Hepatocyte (in vitro differentiated cells): Measurements from ENCODE around the gene KRTAP10-5.

ENCODE experiments used
- EZH2 ChIP-seq: fragments of 200-600 bp; sonication (generic); IDR thresholded peaks from 2 replicates; pipeline ENCODE4 v1.6.1; 2016; ENCODE audit warnings: antibody characterized with exemption, mild to moderate bottlenecking, borderline replicate concordance
- EZH2phosphoT487 ChIP-seq: fragments of 200-600 bp; sonication (generic); IDR thresholded peaks from one replicate; pipeline ENCODE4 v1.6.1; 2018; ENCODE audit warnings: antibody characterized with exemption, mild to moderate bottlenecking, low read depth, moderate library complexity; ENCODE audit not compliant: unreplicated experiment, severe bottlenecking
- TF ChIP-seq, protein P1 (sequence below): fragments of 200-600 bp; sonication (generic); IDR thresholded peaks from 2 replicates; pipeline ENCODE4 v1.5.1; 2016; ENCODE audit warnings: antibody characterized with exemption, mild to moderate bottlenecking; ENCODE audit not compliant: poor library complexity

DNA sequence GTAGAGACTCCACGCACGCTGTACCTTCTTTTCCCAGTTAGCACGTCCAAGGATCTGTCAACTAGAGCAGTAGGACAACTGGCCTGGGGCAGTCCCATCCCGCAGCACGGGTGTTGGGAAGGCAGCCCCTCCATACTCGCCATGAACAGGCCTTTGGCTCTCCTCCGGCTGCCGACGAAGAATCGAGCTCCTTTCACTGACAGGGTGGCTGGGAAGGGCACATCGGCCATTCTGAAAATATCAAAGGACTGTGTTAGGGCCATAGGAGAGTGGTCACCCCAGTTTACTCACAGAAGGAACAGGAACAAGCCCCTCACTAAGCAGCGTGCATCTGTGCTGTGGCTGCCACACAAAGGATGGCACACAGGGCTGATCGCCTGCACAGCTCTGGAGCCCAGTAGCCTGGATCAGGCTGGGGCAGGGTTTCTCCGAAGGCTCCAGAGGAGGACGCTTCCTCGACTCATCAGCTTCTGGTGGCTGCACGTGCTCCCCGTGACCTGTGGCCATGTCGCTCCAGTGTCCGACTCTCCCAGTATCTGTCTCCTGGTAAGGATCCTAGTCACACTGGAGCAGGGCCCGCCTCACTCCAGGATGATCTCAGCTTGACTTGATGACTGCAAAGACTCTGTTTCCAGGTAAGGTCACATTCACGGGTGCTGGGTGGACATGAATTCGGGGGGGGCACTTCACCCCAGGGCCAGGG, 49.4 kb downstream of the KRTAP10-5 start:
- TF ChIP-seq, protein P1, sequence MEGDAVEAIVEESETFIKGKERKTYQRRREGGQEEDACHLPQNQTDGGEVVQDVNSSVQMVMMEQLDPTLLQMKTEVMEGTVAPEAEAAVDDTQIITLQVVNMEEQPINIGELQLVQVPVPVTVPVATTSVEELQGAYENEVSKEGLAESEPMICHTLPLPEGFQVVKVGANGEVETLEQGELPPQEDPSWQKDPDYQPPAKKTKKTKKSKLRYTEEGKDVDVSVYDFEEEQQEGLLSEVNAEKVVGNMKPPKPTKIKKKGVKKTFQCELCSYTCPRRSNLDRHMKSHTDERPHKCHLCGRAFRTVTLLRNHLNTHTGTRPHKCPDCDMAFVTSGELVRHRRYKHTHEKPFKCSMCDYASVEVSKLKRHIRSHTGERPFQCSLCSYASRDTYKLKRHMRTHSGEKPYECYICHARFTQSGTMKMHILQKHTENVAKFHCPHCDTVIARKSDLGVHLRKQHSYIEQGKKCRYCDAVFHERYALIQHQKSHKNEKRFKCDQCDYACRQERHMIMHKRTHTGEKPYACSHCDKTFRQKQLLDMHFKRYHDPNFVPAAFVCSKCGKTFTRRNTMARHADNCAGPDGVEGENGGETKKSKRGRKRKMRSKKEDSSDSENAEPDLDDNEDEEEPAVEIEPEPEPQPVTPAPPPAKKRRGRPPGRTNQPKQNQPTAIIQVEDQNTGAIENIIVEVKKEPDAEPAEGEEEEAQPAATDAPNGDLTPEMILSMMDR = no peak
- no peak for TF ChIP-seq EZH2phosphoT487
- no peak for TF ChIP-seq EZH2
